HG03520 (cell line): ENCODE data around the gene SLC25A26.
"Not testable (repeated sequence)": the region's sequence is repeated elsewhere in the genome, so short reads cannot be mapped to it uniquely, and the experiment has no call there.

Experiments
- ATAC-seq: cut with Tn5 transposase; IDR thresholded peaks from one replicate; pipeline ENCODE4 v1.9.1; 2021; ENCODE audit warnings: mild to moderate bottlenecking, moderate library complexity; ENCODE audit not compliant: unreplicated experiment

SLC25A26 gene

DNA sequence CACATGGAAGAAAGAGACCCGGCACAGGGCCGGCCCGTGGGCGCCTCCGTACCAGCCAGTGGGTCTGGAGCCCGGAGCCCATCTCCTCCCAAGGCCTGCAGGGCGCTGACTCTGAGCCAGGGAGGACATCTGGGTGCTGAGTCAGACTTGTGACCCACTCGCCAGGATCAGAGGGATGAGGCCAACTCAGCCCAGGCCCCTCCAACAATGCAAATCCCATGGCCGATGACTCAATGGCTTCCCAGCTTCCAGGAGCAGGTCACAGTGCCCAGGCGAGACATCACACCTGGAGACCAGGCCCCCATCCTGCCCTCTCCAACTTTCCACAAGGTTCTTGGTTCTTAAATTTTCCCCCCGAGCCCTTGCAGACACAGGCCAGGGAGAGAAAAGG is 184.9 kb downstream of the SLC25A26 start:
- ATAC-seq: no peak

DNA sequence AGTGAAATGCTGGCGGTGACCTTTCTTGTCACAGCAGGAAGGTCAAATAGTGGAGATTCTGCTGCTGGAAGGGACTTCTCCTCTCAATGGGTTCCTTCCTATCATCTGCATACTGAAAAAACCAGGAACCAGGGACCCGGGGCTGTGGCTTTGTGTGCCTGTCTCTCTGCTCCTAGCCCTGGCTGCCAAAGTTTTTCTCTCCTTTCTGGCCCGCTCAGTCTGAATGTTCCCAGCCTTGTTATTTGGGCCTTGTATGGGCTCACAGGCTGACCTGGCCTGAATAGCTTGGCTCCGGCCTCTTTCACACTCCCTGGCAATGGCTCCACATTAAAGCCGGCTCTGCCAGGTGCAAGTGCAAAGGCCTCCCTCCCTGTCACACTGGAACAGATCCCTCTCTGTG is 185.4 kb downstream of the SLC25A26 start:
- ATAC-seq: no peak

DNA sequence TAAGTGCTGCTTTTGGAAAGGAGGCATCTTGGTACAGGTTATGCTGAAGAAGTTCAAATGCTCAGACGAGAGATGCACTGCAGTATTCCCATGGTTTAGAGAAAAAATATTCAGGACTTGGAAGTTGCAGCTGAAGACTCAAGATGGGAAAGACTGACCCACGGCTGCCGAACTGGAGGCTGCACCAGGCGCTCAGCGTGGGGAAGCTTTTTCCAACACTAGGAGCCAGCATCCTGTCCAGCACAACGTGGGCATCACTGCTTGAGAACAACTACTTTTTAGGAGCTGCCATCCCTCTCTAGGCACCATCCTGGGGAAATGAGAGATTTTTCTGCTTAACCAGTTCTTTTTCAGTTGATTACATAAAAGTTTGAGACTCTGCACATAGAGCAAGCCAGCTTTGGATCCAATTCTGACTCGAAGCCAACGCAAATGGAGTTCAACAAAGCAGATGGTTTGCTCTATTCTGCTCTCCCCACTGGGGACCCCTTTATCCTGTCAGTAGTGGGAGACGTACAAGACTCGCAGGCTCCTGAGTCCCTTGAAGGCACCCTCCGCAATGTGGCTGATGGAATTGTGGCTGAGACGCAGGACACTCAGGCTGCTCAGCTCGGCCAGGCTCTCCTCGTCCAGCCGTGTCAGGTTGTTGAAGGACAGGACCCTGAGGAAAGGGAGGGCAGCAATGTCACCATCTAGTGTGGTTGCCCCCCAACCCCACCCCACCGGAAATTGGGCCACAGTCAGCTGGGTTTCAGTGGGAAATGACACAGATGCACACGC is 186.2 kb downstream of the SLC25A26 start:
- no peak for ATAC-seq

DNA sequence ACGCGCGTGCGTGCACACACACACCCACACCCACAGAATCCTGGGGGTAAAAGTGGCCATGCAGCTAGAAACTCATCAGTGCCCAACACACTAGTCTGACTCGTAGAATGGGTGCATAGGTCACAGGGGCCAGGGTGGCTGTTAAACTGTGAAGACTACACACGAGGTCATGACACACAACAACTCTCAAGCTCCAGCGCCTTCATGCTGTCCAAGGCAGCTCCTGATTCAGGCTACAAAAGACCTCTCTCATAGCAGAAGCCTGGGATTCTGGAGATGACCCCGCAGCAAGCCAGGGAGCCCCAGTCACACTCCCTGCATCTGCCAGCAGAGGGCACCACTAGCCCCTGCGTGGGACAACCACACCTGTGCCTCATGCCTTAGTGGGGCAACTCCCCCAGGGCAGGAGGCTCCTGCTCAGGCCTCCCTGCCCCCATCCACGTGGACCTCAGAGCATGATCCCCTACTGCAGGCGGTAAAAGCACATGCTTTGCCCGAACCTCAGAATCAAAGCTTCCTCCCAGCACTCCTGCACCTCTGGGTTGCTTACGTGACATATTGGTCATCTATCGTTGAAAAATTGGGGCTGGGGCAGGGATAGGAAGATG is 186.9 kb downstream of the SLC25A26 start:
- ATAC-seq: no peak

DNA sequence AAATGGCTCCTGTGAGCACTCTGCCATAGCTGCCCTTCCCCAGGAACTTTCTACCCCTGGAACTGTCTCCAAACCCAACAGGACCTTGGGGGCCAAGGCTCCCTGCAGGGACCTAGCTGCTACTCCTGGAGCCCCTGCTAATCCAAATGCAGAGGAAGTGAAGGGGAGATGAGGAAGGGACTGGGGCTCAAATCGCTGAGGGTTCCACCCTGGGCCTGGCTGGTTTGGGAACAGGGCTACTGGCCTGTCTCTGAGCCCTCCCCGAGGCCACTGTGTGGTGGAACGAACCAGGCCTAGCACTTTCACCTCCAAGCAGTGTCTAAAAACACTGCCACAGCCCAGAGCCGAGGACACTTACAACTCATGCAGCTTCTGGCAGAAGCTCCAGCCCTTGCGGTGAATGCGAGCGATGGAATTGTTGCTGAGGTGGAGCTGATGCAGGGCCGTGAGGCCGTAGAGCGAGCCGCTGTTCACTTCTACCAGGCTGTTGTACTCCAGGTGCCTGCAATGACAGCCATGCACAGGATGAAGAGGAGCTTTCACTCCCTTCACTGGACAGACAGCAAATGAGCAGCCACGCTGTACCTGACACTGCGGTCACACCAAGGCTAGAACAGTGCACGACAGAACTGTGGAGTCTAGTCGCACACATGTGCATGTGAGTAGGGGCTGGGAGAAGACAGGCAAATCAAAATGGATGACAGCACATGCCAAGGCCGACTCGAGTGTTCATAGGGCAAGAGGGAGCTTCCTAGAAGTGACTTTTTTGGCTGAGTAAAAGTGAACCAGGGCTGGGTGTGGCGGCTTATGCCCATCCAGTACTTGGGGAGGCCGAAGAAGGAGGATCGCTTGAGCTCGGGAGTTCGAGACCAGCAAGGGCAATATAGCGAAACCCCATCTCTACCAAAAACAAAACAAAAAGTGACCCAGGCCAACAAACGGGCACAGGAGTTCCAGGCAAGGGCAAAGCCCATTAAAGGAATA is 189.3 kb downstream of the SLC25A26 start:
- ATAC-seq: no peak

DNA sequence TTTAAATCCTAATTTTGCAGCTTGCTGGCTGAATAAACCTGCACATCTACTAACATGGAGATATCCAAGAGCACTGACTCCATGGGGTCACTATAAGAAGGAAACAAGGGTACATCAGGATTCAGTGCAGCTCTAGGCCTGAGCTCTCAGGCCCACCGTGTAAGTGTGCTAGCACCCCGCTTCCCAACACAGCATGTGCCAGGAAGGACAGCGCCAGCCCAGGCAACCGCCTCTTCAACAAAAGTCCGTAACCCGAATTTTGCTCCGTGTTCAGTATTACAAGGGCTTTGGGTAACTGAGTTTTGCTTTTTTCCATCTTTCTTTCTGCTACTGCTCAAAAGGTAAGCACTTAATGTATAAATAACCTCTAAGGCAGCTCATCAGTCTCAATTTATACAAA is 190.2 kb downstream of the SLC25A26 start:
- no peak for ATAC-seq

DNA sequence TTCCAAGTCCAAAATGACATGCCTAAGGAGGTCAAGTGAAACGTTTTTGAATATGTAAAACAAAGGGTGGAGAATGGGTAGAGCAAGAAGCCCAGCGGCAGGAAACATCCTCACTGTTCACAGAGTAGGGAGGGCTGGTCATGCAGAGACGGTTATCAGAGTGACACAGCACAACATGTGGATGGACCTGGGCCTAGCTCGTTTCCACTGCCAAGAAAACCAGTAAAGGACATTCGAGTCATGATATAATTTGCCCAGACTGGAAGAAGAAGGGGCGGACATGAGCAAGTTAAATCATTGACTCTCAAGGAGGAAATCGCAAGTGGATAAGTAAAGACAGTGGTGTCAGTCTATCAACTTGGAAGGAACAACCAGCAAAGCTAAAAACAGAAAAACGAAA is 190.7 kb downstream of the SLC25A26 start:
- no peak for ATAC-seq

DNA sequence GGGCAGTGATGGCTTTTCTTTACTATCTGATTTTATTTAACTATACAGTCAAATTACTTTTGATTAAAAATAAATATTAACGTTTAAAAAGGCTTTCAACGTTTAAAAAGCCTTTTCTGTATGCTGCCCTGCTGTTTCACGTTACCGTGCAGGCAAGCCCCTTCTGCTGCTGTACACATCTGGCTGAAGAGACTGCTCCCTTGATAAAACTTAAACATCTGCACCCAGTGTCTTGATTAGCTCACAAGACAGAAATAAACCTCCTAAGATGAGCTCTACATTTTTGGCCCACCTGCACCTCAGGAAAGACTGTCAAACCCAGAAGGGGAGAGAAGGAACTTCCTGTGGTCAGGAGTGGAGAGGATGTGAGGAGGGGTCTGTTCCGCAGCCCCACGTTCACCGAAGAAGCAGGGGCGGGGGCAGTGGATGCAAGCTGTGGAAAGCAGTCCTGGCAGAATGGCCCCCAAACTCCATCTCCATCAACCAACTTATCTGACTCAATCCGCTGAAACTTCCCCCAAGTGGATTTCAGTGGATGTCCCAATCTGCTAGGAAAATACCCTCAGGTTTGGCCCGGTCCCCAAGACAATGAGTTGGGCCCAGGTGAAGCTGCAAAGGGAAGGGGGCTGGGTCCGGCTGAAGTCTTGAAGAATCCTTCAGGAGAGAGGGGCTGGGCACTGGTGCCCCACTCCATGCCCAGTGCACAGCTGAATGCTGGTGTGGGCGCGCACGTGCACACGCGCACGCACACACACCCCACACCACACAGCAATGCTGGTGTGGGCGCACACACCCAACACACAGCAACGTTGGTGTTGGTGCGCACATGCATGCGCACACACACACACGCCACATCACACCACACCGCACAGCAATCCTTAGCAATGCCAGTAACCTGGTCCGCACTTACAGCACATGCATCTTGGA is 191.4 kb downstream of the SLC25A26 start:
- no peak for ATAC-seq

DNA sequence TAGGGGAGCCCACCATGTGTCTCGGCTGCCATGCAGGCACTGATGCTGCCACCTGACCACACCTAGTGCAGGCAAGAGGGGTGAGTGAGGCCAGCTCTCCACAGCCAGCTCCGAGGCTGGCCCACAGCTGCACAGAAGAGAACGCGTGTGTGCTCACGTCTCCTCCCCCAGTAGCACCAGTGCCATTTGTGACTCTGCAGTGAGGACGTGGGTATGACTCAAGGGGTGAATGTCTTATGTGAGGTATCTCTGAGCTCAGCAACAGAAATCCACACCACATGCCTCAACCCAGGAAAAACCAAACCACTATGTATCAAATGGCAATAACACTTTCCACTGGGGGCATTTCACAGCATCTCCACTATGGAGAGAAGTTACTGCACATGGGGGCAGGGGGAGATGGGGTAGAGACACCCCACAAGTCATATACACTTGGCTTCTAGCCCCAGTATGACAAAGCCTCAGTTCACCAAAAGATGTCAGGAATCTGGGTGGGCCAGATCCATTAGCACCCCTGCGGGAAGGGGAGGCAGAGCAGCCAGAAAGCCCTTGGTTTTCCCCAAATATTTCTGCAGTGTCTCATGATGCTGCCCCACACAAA is 192.4 kb downstream of the SLC25A26 start:
- no peak for ATAC-seq

DNA sequence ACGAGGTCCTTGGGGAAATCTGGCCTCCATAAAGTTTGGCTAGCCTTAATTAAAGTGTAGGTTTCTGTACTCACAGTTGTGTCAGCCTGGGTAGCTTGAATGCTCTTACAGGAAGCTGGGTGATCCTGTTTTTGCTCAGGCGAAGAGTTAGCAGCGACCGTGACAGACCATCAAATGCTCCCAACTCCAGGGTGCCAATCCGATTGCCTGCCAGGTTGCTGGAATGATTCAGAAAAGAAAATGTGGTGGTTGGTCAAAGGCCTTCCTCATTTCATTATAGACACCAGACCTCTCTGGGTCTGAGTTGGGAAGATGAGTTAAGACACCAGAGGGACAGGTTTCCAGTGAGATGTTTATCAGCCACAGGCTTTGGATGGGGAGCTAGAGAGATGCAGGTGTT is 194.0 kb downstream of the SLC25A26 start:
- ATAC-seq: no peak

DNA sequence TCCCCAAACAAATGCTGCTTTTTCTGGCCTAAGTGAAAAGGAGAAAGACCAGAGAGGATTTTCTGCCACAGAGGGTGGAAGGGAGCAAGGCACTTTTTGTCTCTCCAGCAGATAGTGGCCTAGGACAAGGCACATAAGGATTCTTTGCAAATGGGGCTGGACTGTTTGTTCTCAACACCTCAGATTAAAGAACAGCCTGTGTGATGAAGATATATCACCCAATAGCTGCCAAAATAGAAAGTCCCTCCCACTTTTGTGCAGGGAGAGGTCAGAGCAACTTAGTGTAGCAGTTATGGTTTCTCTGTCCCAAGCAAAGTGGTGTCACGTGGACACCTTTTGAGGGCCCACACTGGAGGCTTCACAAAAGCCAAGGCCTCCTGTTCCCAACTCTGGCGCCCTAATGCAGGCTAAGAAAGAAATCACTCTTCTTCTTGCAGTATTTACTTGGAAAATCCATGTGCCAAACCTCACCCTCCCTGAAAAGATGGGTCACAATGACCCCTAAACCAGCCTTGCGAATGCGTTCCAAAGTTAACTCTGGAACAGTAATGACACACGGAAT is 195.1 kb downstream of the SLC25A26 start:
- ATAC-seq: no peak

DNA sequence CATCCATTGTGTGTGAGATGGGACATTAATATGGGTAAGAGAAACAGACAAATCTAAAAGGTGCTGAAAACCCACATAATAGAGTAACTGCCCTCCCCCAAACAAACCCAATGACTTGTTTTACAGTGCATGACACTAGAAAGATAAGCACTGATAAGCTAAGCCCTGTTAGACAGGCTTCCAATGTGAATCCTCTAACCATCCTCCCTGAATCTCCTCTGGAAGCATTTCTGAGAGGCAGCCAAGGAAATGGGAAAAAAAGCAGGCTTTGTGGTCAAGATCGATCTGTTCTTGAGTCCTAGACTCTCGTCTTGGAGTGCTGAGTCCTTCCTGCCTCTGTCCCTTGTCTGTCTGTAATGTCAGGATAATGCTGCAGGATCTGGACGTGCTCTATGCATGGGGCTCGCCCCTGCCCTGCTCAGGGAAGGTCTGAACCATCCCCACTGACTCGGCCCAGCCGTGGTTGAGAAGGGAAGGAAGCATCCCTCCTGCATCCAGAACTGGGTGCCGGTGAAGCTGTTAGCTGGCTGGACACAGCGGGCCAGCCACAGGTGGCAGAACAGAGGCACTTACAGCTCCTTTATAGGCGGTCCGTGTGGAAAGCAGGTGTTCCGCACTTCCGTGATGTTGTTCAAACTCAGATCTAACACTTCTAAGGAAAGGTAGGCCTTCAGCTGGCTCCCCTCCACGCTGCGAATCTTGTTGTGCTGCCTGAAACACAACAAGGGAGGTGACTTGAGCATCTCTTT is 195.9 kb downstream of the SLC25A26 start:
- ATAC-seq: no peak

DNA sequence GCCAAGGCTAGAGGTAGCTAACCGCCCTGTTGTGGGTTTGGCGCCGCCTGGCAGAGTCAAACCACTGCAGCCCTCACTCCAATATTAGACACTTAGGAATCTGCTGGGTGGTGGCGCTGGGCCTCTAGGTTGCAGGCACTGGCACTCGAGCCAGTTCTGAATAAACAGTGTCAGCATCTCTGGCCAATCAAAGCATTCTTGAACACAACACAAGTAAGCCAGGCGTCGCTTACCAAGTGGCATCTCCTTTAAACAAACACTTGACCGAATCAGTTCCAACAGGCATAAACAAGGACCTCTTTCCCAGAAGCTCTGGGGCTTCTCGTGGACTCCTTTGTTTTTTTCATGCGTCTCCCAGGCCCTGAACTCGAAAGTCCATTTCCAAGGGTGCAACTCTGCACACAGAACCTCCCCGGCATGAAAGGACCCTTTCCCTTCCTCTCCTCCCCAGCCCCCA is 197.7 kb downstream of the SLC25A26 start:
- no peak for ATAC-seq

DNA sequence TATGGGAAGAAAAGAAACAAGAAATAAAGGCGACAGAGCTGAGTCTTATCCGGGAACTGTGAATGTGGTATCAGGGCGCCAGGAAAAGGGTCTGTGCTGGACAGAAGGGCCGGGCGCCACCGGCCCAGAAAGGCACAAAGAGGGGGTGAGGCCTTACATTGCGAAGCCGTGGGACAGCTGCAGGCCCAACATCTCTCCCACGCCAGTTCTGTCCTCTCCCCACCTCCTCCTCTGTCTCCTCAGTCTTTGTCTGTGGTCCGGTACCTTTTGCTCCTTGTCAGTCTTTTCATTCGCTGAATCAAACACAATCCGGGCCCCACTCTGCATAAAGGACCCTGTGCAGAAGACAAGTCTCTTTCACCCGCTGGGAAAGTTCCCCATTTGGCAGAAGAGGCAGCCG is 198.2 kb downstream of the SLC25A26 start:
- ATAC-seq: no peak

DNA sequence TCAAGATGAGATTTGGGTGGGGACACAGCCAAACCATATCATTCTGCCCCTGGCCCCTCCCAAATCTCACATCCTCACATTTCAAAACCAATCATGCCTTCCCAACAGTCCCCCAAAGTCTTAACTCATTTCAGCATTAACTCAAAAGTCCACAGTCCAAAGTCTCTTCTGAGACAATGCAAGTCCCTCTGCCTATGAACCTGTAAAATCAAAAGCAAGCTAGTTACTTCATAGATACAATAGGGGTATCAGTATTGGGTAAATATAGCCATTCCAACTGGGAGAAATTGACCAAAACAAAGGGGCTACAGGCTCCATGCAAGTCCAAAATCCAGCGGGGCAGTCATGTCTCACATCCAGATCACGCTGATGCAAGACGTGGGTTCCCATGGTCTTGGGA is 200.3 kb downstream of the SLC25A26 start:
- not testable (repeated sequence) for ATAC-seq

DNA sequence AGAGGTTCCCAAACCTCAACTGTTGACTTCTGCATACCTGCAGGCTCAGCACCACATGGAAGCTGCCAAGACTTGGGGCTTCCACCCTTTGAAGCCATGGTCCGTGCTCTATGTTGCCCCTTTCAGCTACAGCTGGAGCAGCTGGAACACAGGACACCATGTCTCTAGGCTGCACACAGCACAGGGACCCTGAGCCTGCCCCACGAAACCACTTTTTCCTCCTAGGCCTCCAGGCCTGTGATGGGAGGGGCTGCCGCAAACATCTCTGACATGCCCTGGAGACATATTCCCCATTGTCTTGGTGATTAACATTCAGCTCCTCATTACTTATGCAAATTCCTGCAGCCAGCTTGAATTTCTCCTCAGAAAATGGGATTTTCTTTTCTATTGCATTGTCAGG is 201.1 kb downstream of the SLC25A26 start:
- ATAC-seq: not testable (repeated sequence)

DNA sequence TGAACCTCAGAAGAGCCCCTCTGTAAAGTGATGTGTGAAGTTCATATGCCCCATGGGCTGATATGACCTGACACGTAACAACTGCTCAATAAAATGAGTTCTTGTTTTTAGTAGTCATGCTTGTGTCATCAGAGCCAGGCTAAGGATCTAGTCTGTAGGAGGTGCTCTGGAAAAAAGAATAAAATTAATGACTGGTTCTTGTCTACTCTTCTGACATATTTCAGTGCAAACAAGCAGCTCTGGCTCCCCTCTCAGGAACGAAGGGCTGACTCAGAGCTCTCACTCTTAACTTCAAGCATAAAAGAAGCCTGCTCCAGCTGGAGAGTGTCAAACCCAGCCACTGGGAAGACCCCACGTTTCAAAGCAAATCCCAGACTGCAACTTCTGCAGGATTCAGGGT is 203.0 kb downstream of the SLC25A26 start:
- no peak for ATAC-seq

DNA sequence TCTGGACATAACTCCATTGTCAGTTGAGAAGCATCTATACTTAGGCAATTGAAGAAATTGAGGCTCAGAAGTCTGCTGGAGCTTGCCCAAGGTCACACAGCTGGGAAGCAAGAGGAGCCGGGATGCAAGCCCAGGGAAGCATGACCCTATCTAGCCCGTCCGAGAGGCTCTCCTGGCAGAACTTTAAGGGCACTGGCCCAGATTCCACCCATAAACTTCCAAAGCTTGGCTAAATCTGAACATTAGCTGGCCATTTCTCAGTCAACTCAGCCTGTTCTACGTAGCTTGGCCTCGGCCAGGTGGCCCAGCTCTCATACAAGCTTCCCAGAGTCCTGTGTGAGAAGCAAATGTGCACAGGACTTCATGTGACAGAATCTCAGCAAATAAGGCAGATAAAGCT is 204.2 kb downstream of the SLC25A26 start:
- no peak for ATAC-seq

DNA sequence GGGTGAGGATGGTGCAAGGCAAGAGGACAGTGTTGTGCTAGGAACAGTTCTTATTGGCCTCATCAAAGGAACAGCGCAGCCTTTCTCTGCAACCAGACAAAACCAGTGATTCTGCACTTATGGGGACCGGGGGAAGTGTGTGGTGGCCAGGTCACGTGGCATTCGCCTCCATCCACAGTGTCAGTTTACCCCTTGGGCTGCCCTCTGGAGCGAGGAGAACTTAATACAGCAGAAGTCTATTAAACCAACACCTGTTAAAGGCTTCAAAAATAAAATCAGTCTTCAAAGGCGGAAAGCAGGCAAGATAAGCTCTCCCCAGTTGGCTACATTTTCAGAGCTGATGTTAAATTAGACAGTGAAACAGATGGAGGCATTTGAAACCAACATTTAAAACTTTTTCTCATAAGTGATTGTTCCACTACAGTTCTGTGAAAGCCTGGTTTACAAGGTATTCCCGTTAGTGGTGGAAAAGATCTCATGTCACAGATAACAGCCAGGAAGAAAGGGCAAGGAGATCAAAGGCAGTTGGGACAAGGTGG is 204.8 kb downstream of the SLC25A26 start:
- no peak for ATAC-seq
